ENCODE results near the gene IFT88. TPM values are rescaled to one million over a fixed set of nuclear protein-coding genes. Genes with fewer than 3 reads are reported as not detected.

The IFT88 gene
- total RNA-seq, 4 donors from 2014 or later, result 14.6 to 24.6 (median 19.2) TPM

- no peak for DNase-seq (ENCODE audit: low spot score in 2 of 2)
- Histone ChIP-seq H3K9me3 (no peaks in the 10 kb centered on the region), H3K4me3 (peak within 1 kb of the TSS; percentile 57 to 65 (median 62)), H3K36me3 (no peaks in the 10 kb centered on the region), H3K4me1 (peaks cover 0 to 22% (median 8%) of the 10 kb centered on the region in 4 donors), H3K27me3 (no peaks in the 10 kb centered on the region), H3K27ac (peak within 1 kb of the TSS; percentile 44 to 76 (median 65))
- 0 to 1% methylated on average over 24 to 82 of the region's 94 CpGs for WGBS, 2 donors
- TF ChIP-seq EP300 (IDR thresholded peaks at IDR 0.05), result peak in 1 of 2 donors; percentile 11
- TF ChIP-seq CTCF (IDR thresholded peaks at IDR 0.05), result no peak
These were observed 136.2 kb downstream of the IFT88 start, which contains the start of gene IL17D for GRCh38 chr13:20702915-20703779. Gene IL17D, plus strand, starts transcription at chr13:20703699. Its CDS starts 303 bp downstream, at chr13:20704002.

- 0% methylated on average over 3 to 10 of the region's 98 CpGs for WGBS, 2 donors
- peak overlapping the region in 3 of 4 donors; percentile 51 to 63 (median 57) for H3K4me3 ChIP-seq
- no peaks in the 10 kb centered on the region for H3K36me3 ChIP-seq
- H3K4me1 ChIP-seq, result peaks cover 0 to 22% (median 8%) of the 10 kb centered on the region in 4 donors
- TF ChIP-seq POLR2A (IDR thresholded peaks at IDR 0.05) (peak in 1 of 2 donors; percentile 16), EP300 (IDR thresholded peaks at IDR 0.05) (no peak), CTCF (IDR thresholded peaks at IDR 0.05) (peak; percentile 65 to 89 (median 85))
- peak overlapping the region in 2 of 4 donors; percentile 25 to 76 for H3K27ac ChIP-seq
- peak in 1 of 2 donors; percentile 36 for DNase-seq (ENCODE audit: low spot score in 2 of 2)
- no peaks in the 10 kb centered on the region for H3K27me3 ChIP-seq
- no peaks in the 10 kb centered on the region for H3K9me3 ChIP-seq
These were observed 137.0 kb downstream of the IFT88 start for GRCh38 chr13:20703780-20704458.

GRCh38 chr13:20704459-20705069 lies 137.6 kb downstream of the IFT88 start:
- H3K27ac ChIP-seq, result peak overlapping the region in 2 of 4 donors; percentile 25 to 76
- H3K9me3 ChIP-seq, result no peaks in the 10 kb centered on the region
- no peaks in the 10 kb centered on the region for H3K36me3 ChIP-seq
- TF ChIP-seq POLR2A (IDR thresholded peaks at IDR 0.05) (no peak), EP300 (IDR thresholded peaks at IDR 0.05) (no peak), CTCF (IDR thresholded peaks at IDR 0.05) (no peak)
- peaks cover 0 to 27% (median 8%) of the 10 kb centered on the region in 4 donors for H3K4me1 ChIP-seq
- WGBS, 2 donors, result 22 to 24% methylated on average over 19 to 20 of the region's 20 CpGs
- H3K27me3 ChIP-seq, result no peaks in the 10 kb centered on the region
- H3K4me3 ChIP-seq, result peak overlapping the region in 3 of 4 donors; percentile 51 to 63 (median 57)
- DNase-seq (ENCODE audit: low spot score in 2 of 2), result no peak

- Histone ChIP-seq H3K36me3 (no peaks in the 10 kb centered on the region), H3K27ac (no peak overlapping the region), H3K4me3 (no peak overlapping the region), H3K27me3 (no peaks in the 10 kb centered on the region), H3K9me3 (no peaks in the 10 kb centered on the region), H3K4me1 (peaks cover 0 to 30% (median 8%) of the 10 kb centered on the region in 4 donors)
- 88 to 91% methylated on average over 5 of the region's 5 CpGs for WGBS, 2 donors
- TF ChIP-seq CTCF (IDR thresholded peaks at IDR 0.05), result no peak
- no peak for TF ChIP-seq EP300 (IDR thresholded peaks at IDR 0.05)
- TF ChIP-seq POLR2A (IDR thresholded peaks at IDR 0.05), result no peak
- DNase-seq (ENCODE audit: low spot score in 2 of 2), result no peak
These were observed 139.7 kb downstream of the IFT88 start for GRCh38 chr13:20706661-20707060.
